CD4-positive, alpha-beta T cell treated with Interleukin-6 at 100 ng/mL for 8 hours (primary cell): ENCODE results near the gene NFIC.
A peak's percentile ranks its signal among the peaks of the same experiment; 100 is the strongest.
"Not testable (repeated sequence)": the region's sequence is repeated elsewhere in the genome, so short reads cannot be mapped to it uniquely, and the experiment has no call there.

ENCODE experiments used
- DNase-seq: peaks from one replicate; pipeline ENCODE4 v3.0.0-alpha.2; 2020; ENCODE audit warnings: mixed read lengths, low spot score

The NFIC gene

DNA sequence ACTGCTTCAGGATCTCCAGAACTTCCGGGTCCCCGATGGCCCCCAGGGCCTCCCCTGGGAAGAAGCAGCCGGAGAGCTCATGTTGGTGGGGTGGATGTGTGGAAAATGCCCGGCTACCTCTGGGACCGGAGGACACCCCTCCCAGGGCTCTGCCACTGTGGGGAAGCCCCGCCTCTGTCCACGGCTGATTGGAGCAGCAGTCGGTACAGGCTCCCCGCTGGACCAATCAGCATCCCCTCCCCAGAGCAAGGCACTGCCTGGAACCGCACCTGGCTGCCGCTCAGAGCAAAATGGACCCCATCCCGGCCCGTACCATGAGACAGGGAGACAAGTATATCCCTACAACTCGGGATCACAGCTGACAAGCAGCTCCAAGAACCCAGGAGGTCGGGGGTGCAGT is 127.7 kb downstream of the NFIC start:
- peak; percentile 30 for DNase-seq

GRCh38 chr19:3494559-3494958 is 128.2 kb downstream of the NFIC start:
- peak; percentile 56 for DNase-seq

- DNase-seq, result no peak
These were observed 130.2 kb downstream of the NFIC start for GRCh38 chr19:3496392-3497273.

DNA sequence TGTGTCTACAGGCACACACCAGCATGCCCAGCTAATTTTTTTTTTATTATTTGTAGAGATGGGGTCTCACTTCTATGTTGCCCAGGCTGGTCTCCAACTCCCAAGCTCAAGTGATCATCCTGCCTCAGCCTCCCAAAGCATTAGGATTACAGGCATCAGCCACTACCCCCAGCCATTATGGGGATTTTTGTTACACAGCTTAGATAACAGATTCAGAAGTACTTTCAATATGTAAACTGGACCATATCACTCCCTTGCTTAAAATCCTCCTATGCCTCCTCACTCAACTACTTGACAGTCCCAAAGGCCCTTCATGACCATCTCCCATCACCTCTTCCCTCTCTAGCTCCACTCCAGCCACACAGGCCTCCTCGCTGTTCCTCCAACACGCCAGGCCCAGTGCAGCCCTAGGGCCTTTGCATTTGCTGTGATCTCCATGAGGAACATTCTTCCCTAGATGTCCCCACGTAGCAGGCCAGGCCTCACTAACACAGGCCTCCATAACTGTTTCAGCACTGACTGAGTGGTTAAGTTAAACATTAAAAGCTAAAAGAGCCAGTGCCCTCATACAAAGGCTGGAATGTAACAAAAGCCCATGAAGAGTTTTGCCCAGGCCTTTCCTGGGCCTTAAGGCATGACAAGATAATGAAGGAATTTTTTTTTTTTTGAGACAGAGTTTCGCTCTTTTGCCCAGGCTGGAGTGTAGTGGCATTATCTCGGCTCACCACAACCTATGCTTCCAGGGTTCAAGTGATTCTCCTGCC is 131.6 kb downstream of the NFIC start:
- no peak for DNase-seq

- DNase-seq, result no peak
These were observed 133.5 kb downstream of the NFIC start for GRCh38 chr19:3499738-3500428.

- peak; percentile 97 for DNase-seq
These were observed 134.2 kb downstream of the NFIC start, which contains the start of gene DOHH for GRCh38 chr19:3500429-3501101. Gene DOHH (minus strand): TSS chr19:3500674. CDS start chr19:3496814, 3,860 bp downstream.

GRCh38 chr19:3501780-3502179 is 135.4 kb downstream of the NFIC start:
- DNase-seq, result no peak

GRCh38 chr19:3503036-3503572 is 136.7 kb downstream of the NFIC start:
- DNase-seq, result no peak

- DNase-seq, result no peak
These were observed 138.4 kb downstream of the NFIC start for GRCh38 chr19:3504735-3505134.

- peak; percentile 100 for DNase-seq
These were observed 139.4 kb downstream of the NFIC start, which contains the start of gene FZR1 for GRCh38 chr19:3505598-3506383. Gene FZR1 (plus strand): TSS chr19:3506311. CDS start chr19:3522990, 16,679 bp downstream.

- peak; percentile 22 for DNase-seq
These were observed 140.3 kb downstream of the NFIC start for GRCh38 chr19:3506384-3507340.

DNA sequence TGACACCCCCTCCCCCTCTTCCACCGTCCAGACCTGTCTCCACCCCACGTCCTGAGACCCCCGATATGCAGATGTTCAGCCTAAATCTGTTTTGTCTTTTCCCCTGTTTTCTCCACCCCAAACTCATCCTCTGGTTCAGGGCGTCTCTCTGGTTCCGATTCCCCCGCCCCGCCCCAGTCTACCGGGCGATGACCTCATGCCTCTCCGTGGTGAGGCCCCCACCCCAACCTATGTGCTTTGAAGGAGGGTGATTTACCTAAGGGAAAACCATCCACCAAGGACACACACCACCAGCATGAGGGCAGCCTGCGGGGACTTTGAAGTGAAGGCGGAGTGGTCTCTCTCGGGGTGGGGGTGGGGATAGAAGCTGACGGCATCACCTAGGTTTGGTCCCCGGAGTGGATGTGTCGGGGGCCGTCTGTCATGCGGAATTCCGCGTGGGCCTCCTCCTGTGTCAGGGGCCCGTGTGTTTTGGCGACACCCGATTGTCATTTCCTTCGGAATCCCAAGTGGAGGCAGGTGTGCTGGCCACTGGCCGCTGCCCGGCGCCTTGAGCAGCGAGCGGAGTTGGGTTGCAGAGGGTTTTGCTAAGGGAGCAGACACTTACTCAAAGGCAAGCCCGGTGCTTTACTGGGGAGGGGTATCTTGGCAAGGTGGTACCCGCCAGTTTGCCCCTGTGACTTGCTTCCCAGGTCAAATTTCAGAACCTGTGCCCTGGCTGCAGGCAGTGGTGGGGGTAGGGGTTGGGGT is 141.2 kb downstream of the NFIC start:
- peak; percentile 28 for DNase-seq

GRCh38 chr19:3508121-3508661 is 141.8 kb downstream of the NFIC start:
- not testable (repeated sequence) for DNase-seq

DNA sequence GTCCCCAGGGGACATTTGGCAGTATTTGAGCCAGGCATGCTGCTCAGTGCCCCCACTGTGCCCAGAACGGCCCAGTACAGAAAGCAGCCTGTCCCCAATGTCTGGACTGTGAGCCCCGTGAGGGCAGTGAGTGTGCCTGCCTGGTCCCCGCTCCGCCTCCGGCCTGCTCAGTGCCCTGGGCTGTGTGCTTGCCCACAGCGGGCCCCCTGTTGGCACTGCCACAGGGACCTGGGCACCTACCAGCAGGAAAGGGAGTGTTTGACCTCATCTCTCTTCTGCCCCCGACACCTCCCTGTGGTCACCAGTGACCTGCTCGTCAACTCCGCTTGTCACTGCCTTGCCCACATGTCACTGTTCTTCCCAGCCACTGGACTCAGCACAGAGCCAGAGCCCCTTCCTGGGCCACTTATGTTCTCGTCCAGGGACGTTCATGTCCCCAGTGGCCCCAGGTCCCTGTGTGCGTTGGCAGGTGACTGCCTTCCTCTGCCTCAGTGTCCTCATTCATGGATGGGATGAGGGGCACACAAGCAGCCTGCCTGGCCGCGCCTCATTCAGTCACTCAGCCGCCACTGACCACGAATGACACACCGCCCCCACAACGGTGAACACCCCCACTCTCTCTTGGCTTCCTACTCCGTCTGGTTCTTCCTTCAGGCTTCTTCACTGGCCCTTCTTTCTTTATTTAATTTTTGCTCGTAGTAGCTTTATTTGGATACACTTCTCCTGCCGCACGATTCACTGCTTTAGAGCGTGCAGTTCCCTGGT is 142.6 kb downstream of the NFIC start:
- no peak for DNase-seq

GRCh38 chr19:3509566-3509989 is 143.2 kb downstream of the NFIC start:
- no peak for DNase-seq

DNA sequence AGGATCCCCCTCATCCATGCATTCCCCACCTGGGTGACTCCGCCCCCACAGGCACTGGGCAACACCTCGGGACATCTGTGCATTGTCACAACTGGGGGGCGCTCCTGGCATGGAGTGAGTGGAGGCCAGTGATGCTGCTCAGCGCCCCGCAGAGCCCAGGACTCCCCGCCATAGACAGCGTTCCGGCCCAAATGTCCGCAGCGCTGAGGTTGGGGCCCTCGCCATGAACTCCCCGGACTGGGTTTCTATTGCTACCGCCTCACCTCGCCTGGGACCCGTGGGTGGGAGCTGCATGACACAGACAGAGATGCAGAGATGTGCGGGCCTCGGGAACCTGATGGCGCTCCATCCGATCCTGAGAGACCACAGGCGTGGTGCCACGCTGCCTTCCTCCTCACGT is 144.3 kb downstream of the NFIC start:
- no peak for DNase-seq

- DNase-seq, result no peak
These were observed 145.3 kb downstream of the NFIC start for GRCh38 chr19:3511506-3512251.
